ENCODE results near the gene KLHL42.

Gene KLHL42

DNA sequence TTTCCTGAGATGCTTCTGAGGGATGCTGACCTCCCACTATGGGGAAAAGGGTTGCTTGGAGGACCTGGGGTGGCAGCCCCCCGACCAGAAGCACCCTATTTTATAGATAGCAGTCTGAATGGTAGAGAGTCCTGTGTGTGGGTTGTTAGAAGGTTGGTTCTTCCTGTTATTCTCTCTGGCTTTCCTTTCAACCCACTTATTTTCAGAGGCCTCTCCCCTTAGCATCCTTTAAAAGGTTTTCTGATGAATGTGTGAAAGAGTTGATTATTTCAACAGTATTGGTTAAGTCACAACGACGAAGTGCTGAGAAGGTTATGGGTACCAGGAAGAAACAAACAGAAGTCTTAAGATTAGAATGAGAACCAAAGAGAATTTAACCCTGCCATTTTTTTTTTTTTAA, 20.8 kb downstream of the KLHL42 start:
- H4K91ac ChIP-seq (ENCODE audit: low read length) = no peak overlapping the region
- no peaks in the 10 kb centered on the region for H3K9me3 ChIP-seq (ENCODE audit: control insufficient read depth, low read length)
- H3K4me2 ChIP-seq (ENCODE audit: low read length, poor library complexity, severe bottlenecking) = no peak overlapping the region
- H2AK5ac ChIP-seq (ENCODE audit: low read length, severe bottlenecking) = no peak overlapping the region
- H3K36me3 ChIP-seq (ENCODE audit: control insufficient read depth in 1 of 2, insufficient read depth in 2 of 2, low read depth in 1 of 2, low read length in 2 of 2) = peaks cover 10 to 55% of the 10 kb centered on the region in 2 experiments
- no peaks in the 10 kb centered on the region for H3K4me1 ChIP-seq (ENCODE audit: control insufficient read depth, insufficient read depth, low read depth, low read length)
- H3K27me3 ChIP-seq (ENCODE audit: control insufficient read depth in 1 of 2, insufficient read depth in 1 of 2, low read length in 2 of 2) = no peaks in the 10 kb centered on the region
- no peak overlapping the region for H4K8ac ChIP-seq (ENCODE audit: low read length)
- 100% methylated on average over 3 of the region's 3 CpGs for WGBS
- H3K14ac ChIP-seq (ENCODE audit: low read length in 2 of 2) = no peak overlapping the region
- H3K23ac ChIP-seq (ENCODE audit: low read length in 2 of 2) = no peak overlapping the region
- no peak overlapping the region for H2BK12ac ChIP-seq (ENCODE audit: low read length in 2 of 2)
- no peak overlapping the region for H3K18ac ChIP-seq (ENCODE audit: low read depth in 1 of 2, low read length in 2 of 2)
- no peak overlapping the region for H2BK5ac ChIP-seq (ENCODE audit: low read depth, low read length, poor library complexity, severe bottlenecking)
- no peak overlapping the region for H3K4ac ChIP-seq (ENCODE audit: low read depth in 1 of 2, low read length in 2 of 2)
- no peak overlapping the region for H3K9ac ChIP-seq (ENCODE audit: low read length)
- no peak overlapping the region for H2BK15ac ChIP-seq (ENCODE audit: low read depth, poor library complexity, severe bottlenecking)
- H2AFZ ChIP-seq (ENCODE audit: low read depth, low read length) = no peak overlapping the region
- no peak for DNase-seq
- H2BK120ac ChIP-seq (ENCODE audit: low read depth, low read length) = no peak overlapping the region
- no peak overlapping the region for H3K4me3 ChIP-seq (ENCODE audit: insufficient read depth in 1 of 2, low read depth in 1 of 2, low read length in 2 of 2)
- H3K79me1 ChIP-seq (replicated peaks; ENCODE audit: low read length, poor library complexity, severe bottlenecking) = peaks cover 4% of the 10 kb centered on the region
- no peak overlapping the region for H3K27ac ChIP-seq (ENCODE audit: low read length, poor library complexity, severe bottlenecking)

DNA sequence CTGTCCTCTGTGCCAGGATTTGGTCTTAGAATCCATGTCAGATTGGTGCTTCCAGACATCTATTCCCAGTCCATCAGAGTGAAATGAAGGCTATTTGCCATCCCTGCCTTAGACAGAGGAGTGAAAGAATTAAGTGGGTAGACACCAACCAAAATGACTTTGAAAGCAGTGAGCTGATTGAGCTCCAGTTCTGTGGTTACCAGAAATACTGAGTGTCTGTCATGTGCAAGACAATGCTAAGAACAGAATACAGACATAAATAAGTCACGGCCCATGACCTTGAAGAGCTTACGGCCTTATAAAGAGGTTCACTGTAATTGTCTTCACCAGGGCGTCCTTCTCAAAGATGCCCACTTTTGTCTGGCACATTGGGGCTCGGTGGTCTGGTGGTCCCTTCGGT, 21.6 kb downstream of the KLHL42 start:
- Histone ChIP-seq H3K4me3 (ENCODE audit: insufficient read depth in 1 of 2, low read depth in 1 of 2, low read length in 2 of 2) (no peak overlapping the region), H3K14ac (ENCODE audit: low read length in 2 of 2) (no peak overlapping the region), H3K4ac (ENCODE audit: low read depth in 1 of 2, low read length in 2 of 2) (no peak overlapping the region), H3K79me1 (replicated peaks; ENCODE audit: low read length, poor library complexity, severe bottlenecking) (peaks cover 4% of the 10 kb centered on the region), H3K9ac (ENCODE audit: low read length) (no peak overlapping the region), H3K18ac (ENCODE audit: low read depth in 1 of 2, low read length in 2 of 2) (no peak overlapping the region), H3K27ac (ENCODE audit: low read length, poor library complexity, severe bottlenecking) (no peak overlapping the region), H3K36me3 (ENCODE audit: control insufficient read depth in 1 of 2, insufficient read depth in 2 of 2, low read depth in 1 of 2, low read length in 2 of 2) (peaks cover 8 to 47% of the 10 kb centered on the region in 2 experiments), H3K23ac (ENCODE audit: low read length in 2 of 2) (no peak overlapping the region), H3K9me3 (ENCODE audit: control insufficient read depth, low read length) (no peaks in the 10 kb centered on the region), H3K4me1 (ENCODE audit: control insufficient read depth, insufficient read depth, low read depth, low read length) (no peaks in the 10 kb centered on the region), H2AK5ac (ENCODE audit: low read length, severe bottlenecking) (no peak overlapping the region), H2BK120ac (ENCODE audit: low read depth, low read length) (no peak overlapping the region), H2BK15ac (ENCODE audit: low read depth, poor library complexity, severe bottlenecking) (no peak overlapping the region), H2AFZ (ENCODE audit: low read depth, low read length) (no peak overlapping the region), H4K8ac (ENCODE audit: low read length) (no peak overlapping the region), H2BK12ac (ENCODE audit: low read length in 2 of 2) (no peak overlapping the region), H2BK5ac (ENCODE audit: low read depth, low read length, poor library complexity, severe bottlenecking) (no peak overlapping the region), H3K4me2 (ENCODE audit: low read length, poor library complexity, severe bottlenecking) (no peak overlapping the region), H4K91ac (ENCODE audit: low read length) (no peak overlapping the region), H3K27me3 (ENCODE audit: control insufficient read depth in 1 of 2, insufficient read depth in 1 of 2, low read length in 2 of 2) (no peaks in the 10 kb centered on the region)
- DNase-seq = no peak
- 97% methylated on average over 5 of the region's 5 CpGs for WGBS

DNA sequence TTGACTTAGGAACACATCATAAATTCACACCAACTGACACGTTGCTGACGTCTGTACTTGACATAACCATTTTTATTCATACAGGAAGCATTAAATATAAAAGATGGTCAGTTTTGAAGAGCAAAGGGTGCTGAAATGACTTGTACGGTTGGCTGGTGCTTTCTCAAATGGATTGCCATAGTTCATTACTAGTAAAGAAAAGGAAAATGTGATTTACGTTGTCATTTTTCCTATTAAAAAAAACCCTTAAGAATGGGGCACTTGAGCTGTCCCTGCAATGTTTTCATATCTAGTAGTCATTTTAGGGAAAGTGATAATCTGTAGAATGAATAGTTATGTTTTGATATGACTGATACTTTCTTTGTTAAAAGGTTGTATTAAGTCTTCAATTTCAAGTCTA, 22.5 kb downstream of the KLHL42 start:
- H2AFZ ChIP-seq (ENCODE audit: low read depth, low read length) = no peak overlapping the region
- no peak overlapping the region for H2AK5ac ChIP-seq (ENCODE audit: low read length, severe bottlenecking)
- no peak overlapping the region for H3K27ac ChIP-seq (ENCODE audit: low read length, poor library complexity, severe bottlenecking)
- H3K4me2 ChIP-seq (ENCODE audit: low read length, poor library complexity, severe bottlenecking) = no peak overlapping the region
- H4K8ac ChIP-seq (ENCODE audit: low read length) = no peak overlapping the region
- H3K4me3 ChIP-seq (ENCODE audit: insufficient read depth in 1 of 2, low read depth in 1 of 2, low read length in 2 of 2) = no peak overlapping the region
- H3K9me3 ChIP-seq (ENCODE audit: control insufficient read depth, low read length) = no peaks in the 10 kb centered on the region
- no peak for DNase-seq
- H3K18ac ChIP-seq (ENCODE audit: low read depth in 1 of 2, low read length in 2 of 2) = no peak overlapping the region
- H3K36me3 ChIP-seq (ENCODE audit: control insufficient read depth in 1 of 2, insufficient read depth in 2 of 2, low read depth in 1 of 2, low read length in 2 of 2) = peaks cover 7 to 39% of the 10 kb centered on the region in 2 experiments
- H3K4ac ChIP-seq (ENCODE audit: low read depth in 1 of 2, low read length in 2 of 2) = no peak overlapping the region
- H3K27me3 ChIP-seq (ENCODE audit: control insufficient read depth in 1 of 2, insufficient read depth in 1 of 2, low read length in 2 of 2) = no peaks in the 10 kb centered on the region
- no peak overlapping the region for H2BK12ac ChIP-seq (ENCODE audit: low read length in 2 of 2)
- no peak overlapping the region for H3K9ac ChIP-seq (ENCODE audit: low read length)
- H3K79me1 ChIP-seq (replicated peaks; ENCODE audit: low read length, poor library complexity, severe bottlenecking) = no peaks in the 10 kb centered on the region
- H2BK15ac ChIP-seq (ENCODE audit: low read depth, poor library complexity, severe bottlenecking) = no peak overlapping the region
- H2BK120ac ChIP-seq (ENCODE audit: low read depth, low read length) = no peak overlapping the region
- H4K91ac ChIP-seq (ENCODE audit: low read length) = no peak overlapping the region
- H3K4me1 ChIP-seq (ENCODE audit: control insufficient read depth, insufficient read depth, low read depth, low read length) = no peaks in the 10 kb centered on the region
- H3K23ac ChIP-seq (ENCODE audit: low read length in 2 of 2) = no peak overlapping the region
- 90% methylated on average over 2 of the region's 4 CpGs for WGBS
- H2BK5ac ChIP-seq (ENCODE audit: low read depth, low read length, poor library complexity, severe bottlenecking) = no peak overlapping the region
- no peak overlapping the region for H3K14ac ChIP-seq (ENCODE audit: low read length in 2 of 2)

DNA sequence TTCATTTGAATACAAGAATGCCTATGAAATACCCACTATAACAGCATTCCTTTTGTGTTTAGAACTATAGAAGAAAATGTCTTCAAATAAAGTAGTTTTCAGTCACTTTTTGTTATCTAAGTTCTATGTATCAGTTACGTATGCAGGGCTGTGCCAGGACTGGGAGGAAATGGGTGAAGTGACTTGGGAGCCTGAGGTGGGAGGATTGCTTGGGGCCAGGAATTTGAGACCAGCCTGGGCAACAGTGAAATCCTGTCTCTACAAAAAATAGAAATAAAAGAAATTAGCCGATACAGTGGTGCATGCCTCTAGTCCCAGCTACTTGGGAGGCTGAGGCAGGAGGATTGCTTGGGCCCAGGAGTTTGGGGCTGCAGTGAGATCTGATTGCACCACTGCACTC, 22.9 kb downstream of the KLHL42 start:
- H3K4me1 ChIP-seq (ENCODE audit: control insufficient read depth, insufficient read depth, low read depth, low read length) = no peaks in the 10 kb centered on the region
- no peak overlapping the region for H2BK120ac ChIP-seq (ENCODE audit: low read depth, low read length)
- no peak overlapping the region for H2BK12ac ChIP-seq (ENCODE audit: low read length in 2 of 2)
- no peak overlapping the region for H3K14ac ChIP-seq (ENCODE audit: low read length in 2 of 2)
- no peak overlapping the region for H2BK15ac ChIP-seq (ENCODE audit: low read depth, poor library complexity, severe bottlenecking)
- H3K9me3 ChIP-seq (ENCODE audit: control insufficient read depth, low read length) = no peaks in the 10 kb centered on the region
- H4K8ac ChIP-seq (ENCODE audit: low read length) = no peak overlapping the region
- no peak overlapping the region for H3K9ac ChIP-seq (ENCODE audit: low read length)
- H2BK5ac ChIP-seq (ENCODE audit: low read depth, low read length, poor library complexity, severe bottlenecking) = no peak overlapping the region
- peaks cover 3 to 34% of the 10 kb centered on the region in 2 experiments for H3K36me3 ChIP-seq (ENCODE audit: control insufficient read depth in 1 of 2, insufficient read depth in 2 of 2, low read depth in 1 of 2, low read length in 2 of 2)
- H3K79me1 ChIP-seq (replicated peaks; ENCODE audit: low read length, poor library complexity, severe bottlenecking) = no peaks in the 10 kb centered on the region
- H2AFZ ChIP-seq (ENCODE audit: low read depth, low read length) = no peak overlapping the region
- H3K4ac ChIP-seq (ENCODE audit: low read depth in 1 of 2, low read length in 2 of 2) = no peak overlapping the region
- H3K27ac ChIP-seq (ENCODE audit: low read length, poor library complexity, severe bottlenecking) = no peak overlapping the region
- no peak overlapping the region for H3K4me2 ChIP-seq (ENCODE audit: low read length, poor library complexity, severe bottlenecking)
- no peak overlapping the region for H3K4me3 ChIP-seq (ENCODE audit: insufficient read depth in 1 of 2, low read depth in 1 of 2, low read length in 2 of 2)
- no peak overlapping the region for H3K23ac ChIP-seq (ENCODE audit: low read length in 2 of 2)
- H2AK5ac ChIP-seq (ENCODE audit: low read length, severe bottlenecking) = no peak overlapping the region
- DNase-seq = no peak
- WGBS = 100% methylated on average over 1 of the region's 2 CpGs
- H4K91ac ChIP-seq (ENCODE audit: low read length) = no peak overlapping the region
- H3K18ac ChIP-seq (ENCODE audit: low read depth in 1 of 2, low read length in 2 of 2) = no peak overlapping the region
- H3K27me3 ChIP-seq (ENCODE audit: control insufficient read depth in 1 of 2, insufficient read depth in 1 of 2, low read length in 2 of 2) = no peaks in the 10 kb centered on the region
